SK-N-MC (cell line): Measurements from ENCODE around the gene SH3RF3.

Source experiments
- DNase-seq: peaks from one replicate; pipeline ENCODE4 v3.0.0-alpha.2; 2011; ENCODE audit warnings: low read depth, low spot score
- H3K27ac ChIP-seq: fragments of 200-600 bp; sonication (generic); 2 replicates; pipeline ENCODE4 v1.5.1; 2016; ENCODE audit warnings: mixed run types
- H3K36me3 ChIP-seq: fragments of 200-600 bp; sonication (generic); 2 replicates; pipeline ENCODE4 v1.6.1; 2017; ENCODE audit warnings: antibody characterized with exemption, low read length, mixed read lengths; ENCODE audit not compliant: insufficient read depth
- H3K4me3 ChIP-seq: fragments of 200-600 bp; sonication (generic); 2 replicates; pipeline ENCODE4 v1.5.1; 2016
- H3K9ac ChIP-seq: fragments of 200-600 bp; sonication (generic); 2 replicates; pipeline ENCODE4 v1.8.0; 2017; ENCODE audit warnings: mixed run types, mixed read lengths; ENCODE audit not compliant: insufficient read length
- H3K9me3 ChIP-seq: fragments of 200-600 bp; sonication (generic); 2 replicates; pipeline ENCODE4 v1.6.1; 2017; ENCODE audit warnings: low read depth, mild to moderate bottlenecking, antibody characterized with exemption, low read length, moderate library complexity, mixed read lengths
- EZH2 ChIP-seq: fragments of 200-600 bp; sonication (generic); IDR thresholded peaks from one replicate; pipeline ENCODE4 v1.6.1; 2017; ENCODE audit warnings: antibody characterized with exemption
- FOXP2 ChIP-seq: optimal IDR thresholded peaks from 2 replicates; pipeline ENCODE3; 2011; ENCODE audit warnings: mild to moderate bottlenecking, moderate library complexity; ENCODE audit not compliant: insufficient read depth; ENCODE audit errors: extremely low read length, control extremely low read depth
- POLR2AphosphoS5 ChIP-seq: IDR thresholded peaks from 2 replicates; pipeline ENCODE4 v1.6.1; 2012; ENCODE audit warnings: mild to moderate bottlenecking, low read depth, low read length, borderline replicate concordance

Gene SH3RF3

GRCh38 chr2:109527079-109527478 lies 398.1 kb downstream of the SH3RF3 start:
- Histone ChIP-seq H3K9me3 (no peaks in the 10 kb centered on the region), H3K36me3 (no peaks in the 10 kb centered on the region), H3K27ac (no peak overlapping the region), H3K4me3 (no peak overlapping the region), H3K9ac (no peak overlapping the region)
- no peak for DNase-seq
- TF ChIP-seq FOXP2 (no peak), EZH2 (no peak), POLR2AphosphoS5 (no peak)

- Histone ChIP-seq H3K9me3 (no peaks in the 10 kb centered on the region), H3K9ac (no peak overlapping the region), H3K4me3 (no peak overlapping the region), H3K36me3 (no peaks in the 10 kb centered on the region), H3K27ac (no peak overlapping the region)
- DNase-seq = no peak
- no peak for TF ChIP-seq FOXP2
- no peak for TF ChIP-seq EZH2
- TF ChIP-seq POLR2AphosphoS5 = no peak
These were observed 399.1 kb downstream of the SH3RF3 start for GRCh38 chr2:109527846-109528705.

- no peaks in the 10 kb centered on the region for H3K36me3 ChIP-seq
- no peaks in the 10 kb centered on the region for H3K9me3 ChIP-seq
- TF ChIP-seq POLR2AphosphoS5 (no peak), EZH2 (no peak), FOXP2 (no peak)
- no peak overlapping the region for H3K4me3 ChIP-seq
- no peak overlapping the region for H3K27ac ChIP-seq
- no peak overlapping the region for H3K9ac ChIP-seq
- no peak for DNase-seq
These were observed 400.0 kb downstream of the SH3RF3 start for GRCh38 chr2:109528811-109529501.

GRCh38 chr2:109529532-109530449 lies 400.8 kb downstream of the SH3RF3 start:
- Histone ChIP-seq H3K27ac (no peak overlapping the region), H3K4me3 (no peak overlapping the region), H3K9me3 (no peaks in the 10 kb centered on the region), H3K9ac (no peak overlapping the region), H3K36me3 (no peaks in the 10 kb centered on the region)
- no peak for DNase-seq
- TF ChIP-seq FOXP2 = no peak
- no peak for TF ChIP-seq EZH2
- TF ChIP-seq POLR2AphosphoS5 = no peak

- H3K4me3 ChIP-seq = no peak overlapping the region
- TF ChIP-seq POLR2AphosphoS5 (no peak), FOXP2 (no peak), EZH2 (no peak)
- no peaks in the 10 kb centered on the region for H3K9me3 ChIP-seq
- no peak for DNase-seq
- no peak overlapping the region for H3K27ac ChIP-seq
- no peak overlapping the region for H3K9ac ChIP-seq
- H3K36me3 ChIP-seq = no peaks in the 10 kb centered on the region
These were observed 401.7 kb downstream of the SH3RF3 start for GRCh38 chr2:109530712-109531111.

- no peak for DNase-seq
- H3K27ac ChIP-seq = no peak overlapping the region
- TF ChIP-seq FOXP2 (no peak), POLR2AphosphoS5 (no peak), EZH2 (no peak)
- no peaks in the 10 kb centered on the region for H3K9me3 ChIP-seq
- H3K36me3 ChIP-seq = no peaks in the 10 kb centered on the region
- no peak overlapping the region for H3K4me3 ChIP-seq
- H3K9ac ChIP-seq = no peak overlapping the region
These were observed 402.2 kb downstream of the SH3RF3 start for GRCh38 chr2:109531221-109531620.

- TF ChIP-seq POLR2AphosphoS5 = no peak
- TF ChIP-seq EZH2 = no peak
- no peak for TF ChIP-seq FOXP2
- Histone ChIP-seq H3K4me3 (no peak overlapping the region), H3K9me3 (no peaks in the 10 kb centered on the region), H3K9ac (no peak overlapping the region), H3K27ac (no peak overlapping the region), H3K36me3 (no peaks in the 10 kb centered on the region)
- DNase-seq = no peak
These were observed 403.1 kb downstream of the SH3RF3 start for GRCh38 chr2:109531896-109532727.
